ENCODE measurements around the gene SARDH. TPM values are rescaled to one million over a fixed set of nuclear protein-coding genes. Genes with fewer than 3 reads are reported as not detected.

The SARDH gene
- total RNA-seq, 1 experiment from 2014 or later: 5.6 TPM

GRCh38 chr9:133777871-133778270 lies 39.7 kb upstream of the SARDH start:
- intact Hi-C loops (cut with micrococcal nuclease): no loop called here
- CTCF ChIA-PET: no interaction called here
- DNase-seq (ENCODE audit: low read depth, low spot score): no peak
- TF ChIP-seq SIN3A (IDR thresholded peaks at IDR 0.05; ENCODE audit: low read depth): no peak
- TF ChIP-seq, protein P1, sequence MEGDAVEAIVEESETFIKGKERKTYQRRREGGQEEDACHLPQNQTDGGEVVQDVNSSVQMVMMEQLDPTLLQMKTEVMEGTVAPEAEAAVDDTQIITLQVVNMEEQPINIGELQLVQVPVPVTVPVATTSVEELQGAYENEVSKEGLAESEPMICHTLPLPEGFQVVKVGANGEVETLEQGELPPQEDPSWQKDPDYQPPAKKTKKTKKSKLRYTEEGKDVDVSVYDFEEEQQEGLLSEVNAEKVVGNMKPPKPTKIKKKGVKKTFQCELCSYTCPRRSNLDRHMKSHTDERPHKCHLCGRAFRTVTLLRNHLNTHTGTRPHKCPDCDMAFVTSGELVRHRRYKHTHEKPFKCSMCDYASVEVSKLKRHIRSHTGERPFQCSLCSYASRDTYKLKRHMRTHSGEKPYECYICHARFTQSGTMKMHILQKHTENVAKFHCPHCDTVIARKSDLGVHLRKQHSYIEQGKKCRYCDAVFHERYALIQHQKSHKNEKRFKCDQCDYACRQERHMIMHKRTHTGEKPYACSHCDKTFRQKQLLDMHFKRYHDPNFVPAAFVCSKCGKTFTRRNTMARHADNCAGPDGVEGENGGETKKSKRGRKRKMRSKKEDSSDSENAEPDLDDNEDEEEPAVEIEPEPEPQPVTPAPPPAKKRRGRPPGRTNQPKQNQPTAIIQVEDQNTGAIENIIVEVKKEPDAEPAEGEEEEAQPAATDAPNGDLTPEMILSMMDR (IDR thresholded peaks at IDR 0.05 in 2 of 3, conservative IDR thresholded peaks at IDR 0.05 in 1 of 3; ENCODE audit: borderline replicate concordance in 1 of 3, insufficient read depth in 1 of 3, low read depth in 2 of 3, low read length in 2 of 3): no peak
- TF ChIP-seq CBX3 (IDR thresholded peaks at IDR 0.05; ENCODE audit: low read depth): no peak
- TF ChIP-seq ZNF274 (IDR thresholded peaks at IDR 0.05; ENCODE audit: low read depth, low read length): no peak
- TF ChIP-seq, protein P2, sequence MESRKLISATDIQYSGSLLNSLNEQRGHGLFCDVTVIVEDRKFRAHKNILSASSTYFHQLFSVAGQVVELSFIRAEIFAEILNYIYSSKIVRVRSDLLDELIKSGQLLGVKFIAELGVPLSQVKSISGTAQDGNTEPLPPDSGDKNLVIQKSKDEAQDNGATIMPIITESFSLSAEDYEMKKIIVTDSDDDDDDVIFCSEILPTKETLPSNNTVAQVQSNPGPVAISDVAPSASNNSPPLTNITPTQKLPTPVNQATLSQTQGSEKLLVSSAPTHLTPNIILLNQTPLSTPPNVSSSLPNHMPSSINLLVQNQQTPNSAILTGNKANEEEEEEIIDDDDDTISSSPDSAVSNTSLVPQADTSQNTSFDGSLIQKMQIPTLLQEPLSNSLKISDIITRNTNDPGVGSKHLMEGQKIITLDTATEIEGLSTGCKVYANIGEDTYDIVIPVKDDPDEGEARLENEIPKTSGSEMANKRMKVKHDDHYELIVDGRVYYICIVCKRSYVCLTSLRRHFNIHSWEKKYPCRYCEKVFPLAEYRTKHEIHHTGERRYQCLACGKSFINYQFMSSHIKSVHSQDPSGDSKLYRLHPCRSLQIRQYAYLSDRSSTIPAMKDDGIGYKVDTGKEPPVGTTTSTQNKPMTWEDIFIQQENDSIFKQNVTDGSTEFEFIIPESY (IDR thresholded peaks at IDR 0.05; ENCODE audit: extremely low read depth, insufficient replicate concordance, low read length): no peak
- no peak for TF ChIP-seq YY1 (IDR thresholded peaks at IDR 0.05; ENCODE audit: extremely low read depth, insufficient replicate concordance, low read depth, low read length)
- TF ChIP-seq, protein P3, sequence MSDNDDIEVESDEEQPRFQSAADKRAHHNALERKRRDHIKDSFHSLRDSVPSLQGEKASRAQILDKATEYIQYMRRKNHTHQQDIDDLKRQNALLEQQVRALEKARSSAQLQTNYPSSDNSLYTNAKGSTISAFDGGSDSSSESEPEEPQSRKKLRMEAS (IDR thresholded peaks at IDR 0.05): no peak
- no peak for TF ChIP-seq SRF (IDR thresholded peaks at IDR 0.05; ENCODE audit: low read depth)
- TF ChIP-seq FOSL1 (IDR thresholded peaks at IDR 0.05; ENCODE audit: low read depth): no peak
- TF ChIP-seq EZH2 (IDR thresholded peaks at IDR 0.05): no peak
- TF ChIP-seq JUND (IDR thresholded peaks at IDR 0.05): no peak
- H3K36me3 ChIP-seq (ENCODE audit: control insufficient read depth in 1 of 2, insufficient read depth in 2 of 2, low read length in 2 of 2): peaks cover 5 to 17% of the 10 kb centered on the region in 2 experiments
- H3K9me3 ChIP-seq (ENCODE audit: control insufficient read depth in 1 of 2, insufficient read depth in 1 of 2, low read depth in 1 of 2, low read length in 2 of 2): peaks cover 5 to 11% of the 10 kb centered on the region in 2 experiments; a peak in 2 of 4 replicates
- no peak overlapping the region for H2AFZ ChIP-seq (ENCODE audit: low read depth, low read length, poor library complexity, severe bottlenecking)
- H4K20me1 ChIP-seq (ENCODE audit: insufficient read depth): no peaks in the 10 kb centered on the region
- H3K27ac ChIP-seq (ENCODE audit: low read depth, low read length): no peak overlapping the region
- H3K79me2 ChIP-seq (ENCODE audit: insufficient read depth, low read length): no peaks in the 10 kb centered on the region
- RAD21 ChIA-PET (ENCODE audit: low non-redundant PET in 1 of 2, low total read pairs in 2 of 2, uncharacterized antibody in 2 of 2, unreplicated experiment in 2 of 2): no interaction called here
- H3K4me1 ChIP-seq (ENCODE audit: control insufficient read depth in 1 of 2, insufficient read depth in 2 of 2, low read length in 2 of 2): no peaks in the 10 kb centered on the region
- no peak overlapping the region for H3K9ac ChIP-seq (ENCODE audit: low read length)
- no peak for ATAC-seq
- no peak overlapping the region for H3K4me3 ChIP-seq (replicated peaks in 1 of 2; ENCODE audit: low read depth in 1 of 2, low read length in 2 of 2)
- H3K4me2 ChIP-seq (ENCODE audit: low read length): no peak overlapping the region
- POLR2A ChIA-PET: no interaction called here
- no TSS peak for BruUV-seq (replicated peaks)
- no peaks in the 10 kb centered on the region for H3K9me2 ChIP-seq (ENCODE audit: insufficient read depth)
- no peaks in the 10 kb centered on the region for H3K27me3 ChIP-seq (ENCODE audit: insufficient read depth, low read length)

All from HCT116 (cell line).